IMR-90 (cell line): ENCODE data around the gene D2HGDH. TPM values are rescaled to one million over a fixed set of nuclear protein-coding genes. Genes with fewer than 3 reads are reported as not detected.

Source experiments
- ATAC-seq: fragments of 200-7000 bp; cut with Tn5 transposase; 2 replicates; pipeline ENCODE4 v1.9.1; 2020; ENCODE audit warnings: low read depth, mild to moderate bottlenecking, moderate library complexity
- BruUV-seq: library from RNA; stranded (reverse); fragments of 400-500 nt; replicated peaks from 2 replicates; lab custom pipeline; 2021; lab: Mats Ljungman, UMichigan
- CTCF ChIA-PET: fragments of 300-600 bp; formaldehyde crosslinking; extraction: SDS; loops from one replicate; lab custom pipeline; 2021; ENCODE audit warnings: antibody characterized with exemption; lab: Yijun Ruan, JAX
- POLR2A ChIA-PET: fragments of 300-600 bp; sonication (Branson Sonifier 250); formaldehyde crosslinking; loops from one replicate; lab custom pipeline; 2022; ENCODE audit warnings: antibody characterized with exemption; ENCODE audit not compliant: unreplicated experiment; lab: Charles Lee
- DNase-seq: peaks from one replicate; pipeline ENCODE4 v3.0.0; 2013
- H2AFZ ChIP-seq: replicated peaks from 2 replicates; pipeline ENCODE3; 2013; ENCODE audit warnings: low read length, mild to moderate bottlenecking; ENCODE audit not compliant: poor library complexity
- H2AK5ac ChIP-seq: 2 replicates; pipeline ENCODE4 v1.6.1; 2013; ENCODE audit warnings: low read depth, low read length, inconsistent platforms
- H2AK9ac ChIP-seq: replicated peaks from 2 replicates; pipeline ENCODE3; 2013; ENCODE audit warnings: mild to moderate bottlenecking, low read depth, low read length, moderate library complexity; ENCODE audit not compliant: poor library complexity
- H2BK120ac ChIP-seq: 2 replicates; pipeline ENCODE4 v1.6.1; 2013; ENCODE audit warnings: low read depth, low read length, inconsistent platforms
- H2BK15ac ChIP-seq: 3 replicates; pipeline ENCODE4 v1.6.1; 2013; ENCODE audit warnings: low read depth, low read length, inconsistent platforms
- H2BK20ac ChIP-seq: 2 replicates; pipeline ENCODE4 v1.6.1; 2013; ENCODE audit warnings: low read depth, mild to moderate bottlenecking, inconsistent platforms, low read length, moderate library complexity
- H2BK5ac ChIP-seq: 2 replicates; pipeline ENCODE4 v1.6.1; 2013; ENCODE audit warnings: mild to moderate bottlenecking, low read depth, low read length, inconsistent platforms; ENCODE audit not compliant: poor library complexity, severe bottlenecking
- H3K14ac ChIP-seq: replicated peaks from 2 replicates; pipeline ENCODE4 v1.6.1; 2013; ENCODE audit warnings: low read depth, low read length, inconsistent platforms
- H3K18ac ChIP-seq: 2 replicates; pipeline ENCODE4 v1.6.1; 2013; ENCODE audit warnings: low read depth, low read length, control low read depth
- H3K23ac ChIP-seq: 2 replicates; pipeline ENCODE4 v1.6.1; 2013; ENCODE audit warnings: low read depth, low read length, inconsistent platforms
- H3K27ac ChIP-seq: 2 replicates; pipeline ENCODE4 v1.5.1; 2013; ENCODE audit warnings: mild to moderate bottlenecking, control low read depth, low read length; ENCODE audit not compliant: insufficient read depth
- H3K27me3 ChIP-seq: 2 replicates; pipeline ENCODE4 v1.6.1; 2013; ENCODE audit warnings: low read length; ENCODE audit not compliant: control insufficient read depth, insufficient read depth
- H3K36me3 ChIP-seq: 2 replicates; pipeline ENCODE4 v1.6.1; 2013; ENCODE audit warnings: low read length, mixed read lengths; ENCODE audit not compliant: control insufficient read depth, insufficient read depth
- H3K4ac ChIP-seq: 2 replicates; pipeline ENCODE4 v1.6.1; 2013; ENCODE audit warnings: low read depth, low read length, inconsistent platforms
- H3K4me1 ChIP-seq: 2 replicates; pipeline ENCODE4 v1.6.1; 2013; ENCODE audit warnings: low read length, mixed read lengths; ENCODE audit not compliant: control insufficient read depth, insufficient read depth
- H3K4me2 ChIP-seq: 2 replicates; pipeline ENCODE4 v1.6.1; 2013; ENCODE audit warnings: low read depth, mild to moderate bottlenecking, control low read depth, low read length, moderate library complexity
- H3K4me3 ChIP-seq: 2 replicates; pipeline ENCODE4 v1.5.1; 2013; ENCODE audit warnings: low read depth, mild to moderate bottlenecking, control low read depth, low read length, moderate library complexity; ENCODE audit not compliant: insufficient read depth
- H3K56ac ChIP-seq: 2 replicates; pipeline ENCODE4 v1.6.1; 2013; ENCODE audit warnings: low read length, inconsistent platforms; ENCODE audit not compliant: insufficient read depth; ENCODE audit errors: extremely low read depth
- H3K79me1 ChIP-seq, 2 experiments: 2 replicates each; pipeline ENCODE4 v1.6.1; 2013; ENCODE audit warnings: low read length in 2 of 2, inconsistent platforms in 1 of 2, low read depth in 1 of 2
- H3K9ac ChIP-seq: 2 replicates; pipeline ENCODE4 v1.6.1; 2013; ENCODE audit warnings: low read depth, low read length, control low read depth
- H3K9me1 ChIP-seq: 2 replicates; pipeline ENCODE4 v1.6.1; 2013; ENCODE audit warnings: low read length, inconsistent platforms; ENCODE audit not compliant: insufficient read depth
- H3K9me3 ChIP-seq: 2 replicates; pipeline ENCODE4 v1.6.1; 2013; ENCODE audit warnings: low read length; ENCODE audit not compliant: control insufficient read depth, insufficient read depth
- H4K20me1 ChIP-seq: 2 replicates; pipeline ENCODE4 v1.6.1; 2013; ENCODE audit warnings: low read length, inconsistent platforms; ENCODE audit not compliant: insufficient read depth
- H4K5ac ChIP-seq: 2 replicates; pipeline ENCODE4 v1.6.1; 2013; ENCODE audit warnings: mild to moderate bottlenecking, low read depth, low read length, control low read depth
- H4K8ac ChIP-seq, 2 experiments: 2 replicates each; pipeline ENCODE4 v1.6.1; 2013; ENCODE audit warnings: low read depth in 2 of 2, low read length in 2 of 2, control low read depth in 1 of 2, inconsistent platforms in 1 of 2
- H4K91ac ChIP-seq: 2 replicates; pipeline ENCODE4 v1.6.1; 2013; ENCODE audit warnings: low read depth, low read length, inconsistent platforms; ENCODE audit not compliant: insufficient read depth
- FOS ChIP-seq: fragments of 150-350 bp; IDR thresholded peaks from 2 replicates; pipeline ENCODE4 v1.6.1; 2016; ENCODE audit warnings: low read depth, low read length
- MAFK ChIP-seq: IDR thresholded peaks from 2 replicates; pipeline ENCODE4 v1.6.1; 2012; ENCODE audit warnings: low read depth, low read length, improper control_type of control experiment
- POLR2A ChIP-seq: IDR thresholded peaks from 2 replicates; pipeline ENCODE4 v1.6.1; 2012; ENCODE audit warnings: mild to moderate bottlenecking, low read depth, low read length
- RAD21 ChIP-seq: IDR thresholded peaks from 2 replicates; pipeline ENCODE4 v1.6.1; 2012; ENCODE audit warnings: low read length, improper control_type of control experiment
- RCOR1 ChIP-seq: IDR thresholded peaks from 2 replicates; pipeline ENCODE4 v1.6.1; 2012; ENCODE audit warnings: mild to moderate bottlenecking, low read length, improper control_type of control experiment; ENCODE audit not compliant: insufficient replicate concordance
- RFX5 ChIP-seq: IDR thresholded peaks from 2 replicates; pipeline ENCODE4 v1.8.0; 2012; ENCODE audit warnings: low read depth, mild to moderate bottlenecking, low read length, moderate library complexity
- SMC3 ChIP-seq: fragments of 150-350 bp; IDR thresholded peaks from 2 replicates; pipeline ENCODE4 v1.6.1; 2016; ENCODE audit warnings: low read depth, mild to moderate bottlenecking, antibody characterized with exemption, low read length, moderate library complexity
- WGBS, 2 experiments: methylation state at CpG; one replicate each; pipeline versions ENCODE4 v1.1.5 to v1.1.7; 2013; ENCODE audit warnings: missing lambda C conversion rate in 2 of 2; ENCODE audit not compliant: insufficient read length in 1 of 2; ENCODE audit errors: extremely low coverage in 2 of 2; 5-methylcytosine and 5-hydroxymethylcytosine counted together
- dilution Hi-C: fragments of 300-500 bp; cut with HindIII; formaldehyde crosslinking; loops from one replicate; pipeline ENCODE4 v1.14.3; 2018; ENCODE audit warnings: low sequenced_read_pairs; ENCODE audit not compliant: unreplicated experiment
- in situ Hi-C: fragments of 300-500 bp; cut with MboI; formaldehyde crosslinking; loops from 3 replicates; pipeline ENCODE4 v1.14.3; 2019; ENCODE audit warnings: low sequenced_read_pairs, inconsistent platforms, mixed read lengths
- intact Hi-C: fragments of 100-400 bp; cut with micrococcal nuclease; formaldehyde crosslinking; loops from 2 replicates; pipeline ENCODE4 v1.10.0; 2022
- polyA plus RNA-seq, 3 experiments: library from polyadenylated mRNA; depleted of rRNA; stranded (reverse); fragments of >200 nt; gene quantifications; 2 replicates each; pipeline ENCODE4 v1.2.3, GENCODE V29; 2012; ENCODE audit warnings: low replicate concordance in 1 of 3
- total RNA-seq: library from RNA; depleted of rRNA; stranded (reverse); fragments of >200 nt; gene quantifications from 2 replicates; pipeline ENCODE4 v1.2.3, GENCODE V29; 2012
- TF ChIP-seq, protein P1 (sequence below): fragments of 150-350 bp; IDR thresholded peaks from 2 replicates; pipeline ENCODE4 v1.6.1; 2017; ENCODE audit warnings: mild to moderate bottlenecking, antibody characterized with exemption, low read length, low read depth

D2HGDH gene
- total and polyA plus RNA-seq, 2 of the 4 experiments (the other 2 are of a cell fraction): 6.3 to 22.1 TPM

DNA sequence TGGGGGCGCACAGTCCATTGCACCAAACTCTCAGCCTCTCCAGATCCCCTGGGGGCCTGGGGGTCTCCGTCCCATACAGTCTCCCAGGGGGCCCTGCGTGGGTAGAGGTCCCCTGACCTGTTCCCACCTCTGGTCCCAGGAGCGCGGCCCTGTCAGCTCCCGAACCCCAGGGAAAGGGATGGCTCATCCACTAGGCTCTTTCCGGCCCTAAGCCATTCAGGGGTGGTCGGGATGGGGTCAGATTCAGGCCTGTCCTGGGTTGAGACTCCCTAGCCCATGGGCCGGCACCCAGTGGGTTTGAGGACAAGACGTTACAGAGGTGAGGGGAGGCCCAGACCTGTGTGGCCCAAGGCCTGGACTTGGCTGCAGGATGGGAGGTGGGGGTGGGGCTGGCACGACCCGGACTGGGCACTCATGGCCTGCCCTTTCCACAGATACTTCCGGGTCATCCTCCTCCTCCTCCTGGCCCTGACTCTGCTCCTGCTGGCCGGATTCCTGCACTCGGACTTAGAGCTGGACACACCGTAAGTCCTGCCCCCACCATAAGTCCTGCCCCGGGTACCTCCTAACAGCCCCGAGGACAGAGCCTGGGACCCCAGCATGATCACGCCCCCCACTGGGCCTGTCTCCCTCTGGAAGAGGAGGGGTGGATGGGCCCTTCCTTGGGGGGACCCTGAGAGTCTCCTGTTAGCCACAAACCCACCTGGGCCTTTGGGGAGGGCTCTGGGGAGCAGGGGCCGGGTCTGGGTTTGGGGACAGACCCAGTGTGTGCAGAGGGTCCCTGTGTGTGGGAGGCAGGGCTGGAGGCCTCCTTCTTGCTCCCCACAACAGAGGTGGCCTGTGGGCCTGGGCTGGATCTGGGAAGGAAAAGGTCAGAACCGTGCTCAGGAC, 64.4 kb downstream of the D2HGDH start:
- 81% methylated on average over 6 of the region's 21 CpGs; no CpG with 5 or more reads in 1 of the 2 experiments for WGBS, 2 experiments

More for the DNA sequence above, 64.4 kb downstream of the D2HGDH start:
- no peaks in the 10 kb centered on the region for H3K79me1 ChIP-seq
- TF ChIP-seq POLR2A (no peak), RFX5 (no peak), SMC3 (no peak), FOS (no peak), RAD21 (no peak), RCOR1 (no peak), MAFK (no peak)
- TF ChIP-seq, protein P1, sequence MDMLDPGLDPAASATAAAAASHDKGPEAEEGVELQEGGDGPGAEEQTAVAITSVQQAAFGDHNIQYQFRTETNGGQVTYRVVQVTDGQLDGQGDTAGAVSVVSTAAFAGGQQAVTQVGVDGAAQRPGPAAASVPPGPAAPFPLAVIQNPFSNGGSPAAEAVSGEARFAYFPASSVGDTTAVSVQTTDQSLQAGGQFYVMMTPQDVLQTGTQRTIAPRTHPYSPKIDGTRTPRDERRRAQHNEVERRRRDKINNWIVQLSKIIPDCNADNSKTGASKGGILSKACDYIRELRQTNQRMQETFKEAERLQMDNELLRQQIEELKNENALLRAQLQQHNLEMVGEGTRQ: no peak
- intact Hi-C loops (no loop called here), in situ Hi-C loops (no loop called here), dilution Hi-C loops (no loop called here)
- H2AK5ac ChIP-seq: no peak overlapping the region
- no peak overlapping the region for H3K56ac ChIP-seq
- ATAC-seq: no peak
- CTCF ChIA-PET: no interaction called here
- no peaks in the 10 kb centered on the region; the same call in 1 of the 2 replicates for H3K9me1 ChIP-seq
- H3K9ac ChIP-seq: no peak overlapping the region
- no peak overlapping the region for H2BK20ac ChIP-seq
- H2AFZ ChIP-seq: no peak overlapping the region
- no peak overlapping the region for H3K18ac ChIP-seq
- H2AK9ac ChIP-seq: no peak overlapping the region
- no TSS peak for BruUV-seq
- H4K5ac ChIP-seq: no peak overlapping the region
- H4K91ac ChIP-seq: no peak overlapping the region
- no peak overlapping the region for H2BK120ac ChIP-seq
- no peak overlapping the region for H3K27ac ChIP-seq
- no peak overlapping the region for H3K14ac ChIP-seq
- no peaks in the 10 kb centered on the region; the same call in 1 of the 2 replicates for H4K20me1 ChIP-seq
- no peak for DNase-seq
- no peaks in the 10 kb centered on the region for H3K4me1 ChIP-seq
- H3K27me3 ChIP-seq: peaks cover 26% of the 10 kb centered on the region; the same call in 1 of the 2 replicates
- H3K4me2 ChIP-seq: no peak overlapping the region
- H4K8ac ChIP-seq: no peak overlapping the region
- H3K9me3 ChIP-seq: no peaks in the 10 kb centered on the region
- POLR2A ChIA-PET: no interaction called here
- no peak overlapping the region for H2BK5ac ChIP-seq
- H2BK15ac ChIP-seq: no peak overlapping the region
- no peak overlapping the region for H3K23ac ChIP-seq
- H3K4me3 ChIP-seq: no peak overlapping the region
- H3K36me3 ChIP-seq: no peaks in the 10 kb centered on the region
- H3K4ac ChIP-seq: no peak overlapping the region
